GM12865 (cell line): ENCODE results near the gene PDCL2.
A peak's percentile ranks its signal among the peaks of the same experiment; 100 is the strongest.
"Not testable (repeated sequence)": the region's sequence is repeated elsewhere in the genome, so short reads cannot be mapped to it uniquely, and the experiment has no call there.

ENCODE experiments used
- DNase-seq: peaks from one replicate; pipeline ENCODE4 v3.0.0; 2010; ENCODE audit warnings: low read depth
- H3K4me3 ChIP-seq: 2 replicates; pipeline ENCODE4 v1.5.1; 2011; ENCODE audit warnings: mild to moderate bottlenecking, low read depth, low read length, control low read depth
- CTCF ChIP-seq: IDR thresholded peaks from 2 replicates; pipeline ENCODE4 v1.5.1; 2011; ENCODE audit warnings: low read length, control low read depth, low read depth, inconsistent platforms; ENCODE audit not compliant: insufficient read depth; ENCODE audit errors: missing control alignments

Gene PDCL2

GRCh38 chr4:55568905-55569504 is 23.0 kb downstream of the PDCL2 start:
- H3K4me3 ChIP-seq, result no peak overlapping the region
- TF ChIP-seq CTCF, result no peak
- DNase-seq, result peak; percentile 6

DNA sequence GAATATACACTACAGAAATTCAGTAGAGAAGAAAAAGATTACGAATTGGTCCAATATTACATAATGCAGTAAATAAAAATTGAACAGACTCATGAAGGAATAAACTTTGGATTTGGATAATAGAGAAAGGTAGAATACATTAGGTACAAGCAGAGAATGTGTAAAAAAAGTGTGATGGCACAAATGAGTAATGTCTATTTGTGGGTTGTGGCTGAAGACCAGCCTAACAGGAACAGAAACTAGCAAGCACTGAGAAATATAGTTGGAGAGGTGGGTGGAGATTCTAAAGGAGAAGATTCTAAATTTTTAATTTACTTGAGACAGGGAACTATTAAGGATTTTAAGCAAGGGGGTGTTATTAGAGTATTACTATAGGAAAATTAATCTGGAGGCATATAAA is 30.2 kb downstream of the PDCL2 start:
- DNase-seq, result peak; percentile 58

GRCh38 chr4:55560096-55560495 is 31.9 kb downstream of the PDCL2 start:
- no peak for TF ChIP-seq CTCF
- no peak for DNase-seq
- no peak overlapping the region for H3K4me3 ChIP-seq

More for the DNA sequence above, 30.2 kb downstream of the PDCL2 start:
- H3K4me3 ChIP-seq, result no peak overlapping the region
- TF ChIP-seq CTCF, result no peak

- peak; percentile 17 for TF ChIP-seq CTCF
- DNase-seq, result peak; percentile 49
- H3K4me3 ChIP-seq, result no peak overlapping the region
Measured at GRCh38 chr4:55554453-55555030, 37.5 kb downstream of the PDCL2 start.

DNA sequence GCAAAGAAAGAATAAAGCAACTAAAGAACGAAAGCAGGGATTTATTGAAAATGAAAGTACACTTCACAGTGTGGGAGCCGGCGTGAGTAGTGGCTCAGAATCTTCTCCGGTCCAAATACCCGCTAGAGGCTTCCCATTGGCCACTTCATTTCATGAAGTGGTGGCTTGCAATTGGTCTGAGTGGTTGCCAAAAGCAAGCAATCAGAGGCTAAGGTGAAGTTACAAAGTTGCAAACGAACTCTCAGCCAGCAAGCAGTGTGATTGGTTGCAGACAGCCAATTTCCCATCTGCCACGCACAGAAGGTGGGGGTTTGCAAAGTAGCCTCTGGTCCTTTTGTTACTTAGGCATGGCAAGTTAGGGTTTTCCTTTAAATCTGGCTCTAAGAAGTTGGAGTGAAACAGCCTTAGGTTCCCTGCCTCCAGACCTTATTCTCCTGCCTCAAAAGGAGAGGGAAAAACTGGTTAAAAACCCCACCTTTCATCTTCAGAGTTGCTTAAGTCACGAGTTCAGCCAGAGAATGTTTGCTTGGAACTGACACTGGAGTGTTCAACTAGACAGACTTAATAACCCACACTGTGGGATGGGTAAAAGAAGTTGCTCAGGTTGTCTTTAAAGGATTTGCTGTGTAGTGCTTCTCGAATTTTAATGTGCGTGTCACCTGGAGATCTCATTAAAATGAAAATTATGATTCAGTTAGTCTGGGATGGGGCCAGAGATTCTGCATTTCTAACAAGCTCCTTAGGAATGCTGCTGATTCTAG is 38.4 kb downstream of the PDCL2 start:
- peak; percentile 33 for DNase-seq
- no peak for TF ChIP-seq CTCF
- H3K4me3 ChIP-seq, result no peak overlapping the region

DNA sequence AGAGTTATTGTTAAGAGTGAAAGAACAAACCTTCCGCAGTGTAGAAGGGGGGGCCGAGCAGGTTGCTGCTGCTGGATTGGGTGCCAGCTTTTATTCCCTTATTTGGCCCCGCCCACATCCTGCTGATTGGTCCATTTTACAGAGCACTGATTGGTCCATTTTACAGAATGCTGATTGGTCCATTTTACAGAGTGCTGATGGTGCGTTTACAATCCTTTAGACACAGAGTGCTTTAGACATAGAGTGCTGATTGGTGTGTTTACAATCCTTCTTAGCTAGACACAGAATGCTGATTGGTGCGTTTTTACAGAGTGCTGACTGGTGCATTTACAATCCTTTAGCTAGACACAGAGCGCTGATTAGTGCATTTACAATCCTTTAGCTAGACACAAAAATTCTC is 40.1 kb downstream of the PDCL2 start:
- not testable (repeated sequence) for DNase-seq, H3K4me3 ChIP-seq

- no peak for DNase-seq
Measured at GRCh38 chr4:55549888-55550287, 42.2 kb downstream of the PDCL2 start.

More at GRCh38 chr4:55549888-55550287, 42.2 kb downstream of the PDCL2 start:
- no peak for TF ChIP-seq CTCF
- H3K4me3 ChIP-seq, result no peak overlapping the region
